ENCODE results near the gene ZNF213.
A peak's percentile ranks its signal among the peaks of the same experiment; 100 is the strongest.

Gene ZNF213, protein sequence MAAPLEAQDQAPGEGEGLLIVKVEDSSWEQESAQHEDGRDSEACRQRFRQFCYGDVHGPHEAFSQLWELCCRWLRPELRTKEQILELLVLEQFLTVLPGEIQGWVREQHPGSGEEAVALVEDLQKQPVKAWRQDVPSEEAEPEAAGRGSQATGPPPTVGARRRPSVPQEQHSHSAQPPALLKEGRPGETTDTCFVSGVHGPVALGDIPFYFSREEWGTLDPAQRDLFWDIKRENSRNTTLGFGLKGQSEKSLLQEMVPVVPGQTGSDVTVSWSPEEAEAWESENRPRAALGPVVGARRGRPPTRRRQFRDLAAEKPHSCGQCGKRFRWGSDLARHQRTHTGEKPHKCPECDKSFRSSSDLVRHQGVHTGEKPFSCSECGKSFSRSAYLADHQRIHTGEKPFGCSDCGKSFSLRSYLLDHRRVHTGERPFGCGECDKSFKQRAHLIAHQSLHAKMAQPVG

DNA sequence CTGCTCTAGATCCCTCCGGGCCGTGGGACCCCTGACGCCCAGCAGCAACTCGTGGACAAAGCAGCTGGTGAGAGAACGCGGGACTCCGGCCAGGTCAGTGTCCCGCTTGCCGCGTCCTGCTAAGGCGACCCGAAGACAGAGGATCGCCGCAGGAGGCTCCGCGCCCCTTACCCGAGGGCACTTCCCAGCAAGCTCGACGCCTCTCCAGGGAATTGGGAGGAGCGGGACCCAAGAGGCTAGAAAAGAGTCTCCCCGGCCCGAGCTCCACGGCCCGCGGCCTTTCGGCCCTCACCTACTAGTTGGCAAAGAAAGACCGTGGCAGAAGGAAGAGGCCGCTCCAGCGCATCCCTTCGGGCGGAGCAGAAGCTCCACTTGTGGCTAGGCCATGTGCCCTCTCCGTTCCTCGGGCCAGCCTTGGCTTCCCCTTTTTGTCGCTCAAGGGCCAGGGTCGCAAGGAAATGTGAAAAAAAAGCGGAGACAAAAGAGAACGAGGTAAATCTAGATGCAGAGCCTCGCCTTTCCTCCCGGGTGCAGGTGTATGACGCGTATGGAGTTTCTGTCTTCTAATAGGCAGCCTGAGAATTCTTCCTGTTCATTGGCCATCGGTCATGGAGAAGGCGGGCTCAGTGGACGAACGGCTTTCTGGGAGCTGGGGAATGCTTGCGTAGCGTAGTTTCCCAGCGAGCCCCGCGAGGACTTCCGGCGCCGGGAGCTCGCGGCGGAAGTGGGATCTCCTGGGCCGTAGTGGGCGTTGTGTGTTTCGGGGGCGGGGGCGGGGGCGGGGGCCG, at the start of gene ZNF213:
TSS of gene ZNF213 (plus strand) at position 692 of the 788 bp plus-strand sequence. CDS start 2,252 bp downstream, outside the sequence.
- DNase-seq (ENCODE audit: low read depth): peak; percentile 94

DNA sequence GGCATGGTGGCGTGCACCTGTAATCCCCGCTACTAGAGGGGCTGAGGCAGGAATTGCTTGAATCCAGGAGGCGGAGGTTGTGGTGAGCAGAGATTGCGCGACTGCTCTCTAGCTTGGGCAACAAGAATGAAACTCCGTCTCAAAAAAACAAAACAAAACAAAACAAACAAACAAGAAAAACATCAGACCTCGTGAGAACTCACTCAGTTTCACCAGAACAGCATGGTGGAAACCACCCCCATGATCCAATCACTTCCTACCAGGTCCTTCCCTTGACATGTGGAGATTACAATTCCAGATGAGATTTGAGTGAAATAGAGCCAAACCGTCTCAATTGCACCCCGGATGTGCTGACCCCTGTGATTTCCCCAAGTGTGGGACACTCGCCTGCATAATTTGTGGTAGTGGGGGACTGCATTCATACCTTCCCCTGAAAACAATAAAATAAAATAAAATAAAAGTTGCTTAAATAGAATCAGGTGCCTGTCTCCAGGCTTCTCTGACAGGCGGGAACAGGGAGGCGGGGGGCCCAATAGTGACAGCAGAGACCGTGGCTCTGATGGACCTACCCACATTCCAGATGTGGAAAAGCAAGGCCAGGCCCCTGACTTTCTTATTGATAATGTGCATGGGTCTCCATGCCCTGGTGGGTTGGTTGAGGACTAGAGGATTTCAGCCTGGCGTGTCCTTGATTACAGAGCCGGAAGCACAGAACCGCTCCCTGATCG, 48.8 kb upstream of the ZNF213 start:
- no peak for DNase-seq (ENCODE audit: low read depth)

DNA sequence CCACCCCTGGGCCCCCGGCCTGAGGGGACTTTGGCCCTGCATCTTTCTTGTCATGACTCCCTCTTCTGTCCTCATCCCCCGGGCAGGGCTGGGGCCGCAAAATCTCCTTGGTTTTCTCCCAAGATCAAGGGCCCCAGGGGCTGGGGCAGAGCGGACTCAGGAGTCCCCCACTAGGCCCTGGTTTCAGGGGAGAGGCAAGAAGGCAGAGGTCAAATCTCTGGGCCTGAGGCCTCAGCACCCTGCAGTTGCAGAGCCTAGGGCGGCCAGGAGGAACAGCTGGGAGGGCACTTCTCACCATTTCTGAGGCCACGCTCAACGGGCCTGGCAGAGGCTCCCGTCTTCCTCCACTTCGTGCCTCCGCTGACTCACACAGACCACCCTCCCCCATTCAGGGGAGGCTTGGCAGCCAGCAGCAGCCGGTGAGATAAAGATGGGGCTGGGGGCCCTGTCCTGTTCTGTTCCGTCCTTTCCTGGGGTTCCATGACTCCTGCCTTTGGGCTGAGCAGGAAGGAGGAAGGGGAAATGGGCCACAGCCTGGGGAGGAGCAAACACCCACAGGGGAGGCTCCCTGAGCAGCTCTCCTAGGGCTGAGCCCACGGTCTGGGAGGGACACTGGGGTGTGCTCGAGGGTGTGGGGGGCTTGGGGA, 48.1 kb upstream of the ZNF213 start:
- DNase-seq (ENCODE audit: low read depth): no peak

DNA sequence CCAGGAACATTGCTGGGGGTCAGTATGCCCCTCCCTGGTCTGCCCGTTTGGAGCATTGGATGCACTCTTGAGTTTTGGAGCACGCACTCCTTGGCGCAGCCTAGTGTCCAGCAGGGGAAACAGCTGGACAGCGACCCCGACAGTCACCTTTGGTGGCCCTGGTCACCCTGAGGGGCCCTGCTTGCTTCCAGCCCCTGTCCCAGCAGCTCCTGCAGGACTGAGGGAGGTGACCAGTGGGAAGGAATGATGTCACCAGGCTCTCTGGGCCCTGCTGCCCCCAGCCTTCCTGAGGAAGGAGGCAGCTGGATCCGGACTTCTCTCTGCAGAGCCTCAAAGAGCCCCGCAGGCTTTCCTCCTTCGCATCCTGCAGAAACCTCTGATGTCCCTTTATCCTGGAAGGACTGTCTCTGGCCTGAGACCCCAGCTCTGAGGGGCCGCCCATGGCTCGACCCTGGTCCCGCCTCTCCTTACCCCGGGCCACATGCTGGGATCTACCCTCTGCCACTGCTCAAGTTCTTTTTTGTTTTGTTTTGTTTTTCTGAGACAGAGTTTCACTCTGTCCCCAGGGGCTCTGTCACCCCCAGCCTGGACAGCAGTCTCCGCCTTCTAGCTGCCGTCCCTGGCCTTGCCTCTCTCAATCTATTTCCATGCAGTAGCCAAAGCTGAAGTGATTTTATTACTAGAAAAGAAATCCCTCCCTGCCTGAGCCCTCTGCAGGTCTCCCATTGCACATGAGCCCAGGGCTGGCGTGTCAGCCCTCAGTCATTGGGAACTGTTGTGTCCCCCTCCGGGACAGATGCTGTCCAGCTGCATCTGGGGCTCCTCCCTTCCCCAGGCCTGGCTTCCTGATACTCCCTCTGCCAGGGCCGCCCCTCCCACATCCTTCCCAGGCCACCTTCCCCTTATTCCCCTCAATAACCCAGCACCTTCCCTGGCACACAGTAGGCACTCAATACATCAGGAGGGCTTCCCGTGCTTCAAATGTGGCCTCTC, 47.3 kb upstream of the ZNF213 start:
- no peak for DNase-seq (ENCODE audit: low read depth)

DNA sequence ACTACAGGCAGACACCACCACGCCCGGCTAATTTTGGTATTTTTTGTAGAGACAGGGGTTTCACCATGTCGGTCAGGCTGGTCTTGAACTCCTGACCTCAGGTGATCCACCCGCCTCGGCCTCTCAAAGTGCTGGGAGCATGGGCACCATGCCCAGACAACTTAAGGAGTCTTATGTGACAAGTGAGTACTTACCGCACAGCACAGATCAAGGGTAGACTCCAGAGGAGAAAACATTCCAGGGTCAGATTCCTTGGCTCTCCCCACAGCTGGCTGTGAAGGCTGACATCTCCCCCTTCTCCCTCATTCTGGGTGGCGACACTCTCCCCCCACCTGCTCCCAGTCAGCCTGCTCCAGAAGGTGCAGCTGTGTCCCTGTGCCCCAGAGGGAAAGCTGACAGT, 46.4 kb upstream of the ZNF213 start:
- DNase-seq (ENCODE audit: low read depth): no peak

DNA sequence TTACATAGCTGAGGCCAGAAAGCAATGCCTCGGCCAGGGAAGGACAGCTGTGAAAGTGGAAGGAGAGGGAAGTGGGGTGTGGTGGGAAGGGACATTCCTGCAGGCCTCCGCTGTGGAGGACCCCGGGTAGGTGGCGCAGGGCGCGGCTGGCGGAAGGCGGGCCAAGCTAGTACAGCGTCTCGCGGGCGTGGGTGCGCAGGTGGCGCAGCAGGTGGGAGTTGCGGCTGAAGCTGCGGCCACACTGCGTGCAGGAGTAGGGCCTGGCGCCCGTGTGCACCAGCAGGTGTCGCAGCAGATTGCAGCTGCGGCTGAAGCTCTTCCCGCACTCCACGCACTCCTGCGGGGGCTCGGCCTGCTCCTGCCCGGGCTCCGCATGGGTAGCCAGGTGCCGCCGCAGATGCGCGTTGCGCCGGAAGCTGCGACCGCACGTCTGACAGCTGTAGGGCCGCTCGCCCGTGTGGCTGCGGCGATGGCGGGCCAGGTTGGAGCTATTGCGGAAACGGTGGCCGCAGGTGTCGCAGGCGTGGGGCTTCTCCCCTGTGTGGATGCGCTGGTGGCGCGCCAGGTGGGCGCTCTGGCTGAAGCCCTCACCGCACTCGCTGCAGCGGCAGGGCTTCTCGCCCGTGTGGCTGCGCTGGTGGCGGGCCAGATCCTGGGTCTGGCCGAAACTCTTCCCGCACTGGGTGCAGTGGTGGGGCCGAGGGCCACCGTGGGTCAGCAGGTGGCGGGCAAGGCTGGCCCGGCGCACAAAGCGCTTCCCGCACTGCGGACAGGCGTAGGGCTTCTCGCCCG, 45.7 kb upstream of the ZNF213 start:
- no peak for DNase-seq (ENCODE audit: low read depth)

DNA sequence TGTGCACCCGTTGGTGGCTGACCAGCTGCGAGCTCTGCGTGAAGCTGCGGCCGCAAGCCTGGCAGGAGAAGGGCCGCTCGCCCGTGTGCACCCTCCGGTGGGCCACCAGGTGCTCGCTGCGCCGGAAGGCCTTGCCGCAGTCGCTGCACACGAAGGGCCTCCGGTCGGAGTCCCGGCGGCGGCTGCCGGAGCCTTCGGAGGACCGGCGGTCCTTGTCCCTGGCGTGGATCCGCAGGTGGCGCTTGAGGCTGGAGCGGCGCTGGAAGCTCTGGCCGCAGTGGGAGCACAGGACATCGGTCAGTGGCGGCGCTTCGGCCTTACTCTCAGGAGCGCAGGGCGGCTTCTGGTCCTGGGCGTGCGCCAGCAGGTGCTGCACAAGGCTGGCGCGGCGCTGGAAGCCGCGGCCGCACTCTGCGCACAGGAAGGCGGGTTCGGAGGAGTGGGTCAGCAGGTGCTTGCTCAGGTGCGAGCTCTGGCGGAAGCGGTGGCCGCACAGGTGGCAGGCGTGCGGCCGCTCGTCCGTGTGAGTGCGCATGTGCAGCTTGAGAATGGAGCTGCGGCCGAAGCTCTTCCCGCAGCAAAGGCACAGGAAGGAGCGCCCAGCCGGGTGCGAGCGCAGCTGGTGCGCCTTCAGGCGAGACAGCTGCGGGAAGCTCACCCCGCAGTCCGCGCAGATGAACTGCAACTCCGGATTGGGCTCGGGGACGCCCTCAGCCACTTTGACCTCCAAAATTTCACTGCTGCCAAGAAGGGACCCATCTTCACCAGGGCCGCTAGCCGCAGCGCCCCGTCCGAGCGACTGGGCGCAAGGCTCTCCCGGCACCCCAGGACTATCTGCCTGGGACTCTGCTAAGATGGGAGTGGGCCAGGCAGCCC, 44.9 kb upstream of the ZNF213 start:
- no peak for DNase-seq (ENCODE audit: low read depth)

DNA sequence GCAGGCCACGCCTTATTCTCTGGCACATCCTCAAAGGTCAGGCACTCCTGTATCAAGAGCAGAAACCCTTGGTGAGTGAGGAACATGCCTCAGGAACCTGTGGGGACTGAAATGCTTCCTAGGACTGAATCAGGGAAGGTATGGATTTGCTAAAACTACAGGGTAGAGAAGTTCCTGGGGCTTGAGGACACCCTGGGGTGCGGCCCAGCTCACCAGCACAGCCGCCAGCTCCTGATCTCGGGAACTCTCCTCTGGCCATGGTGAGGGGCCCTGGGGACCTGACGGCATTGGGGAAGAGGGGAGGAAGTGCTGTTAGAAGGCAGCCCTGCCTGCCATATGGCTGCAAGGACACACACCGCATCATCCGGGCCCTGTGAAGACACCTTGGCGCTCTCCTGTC, 43.3 kb upstream of the ZNF213 start:
- DNase-seq (ENCODE audit: low read depth): no peak

DNA sequence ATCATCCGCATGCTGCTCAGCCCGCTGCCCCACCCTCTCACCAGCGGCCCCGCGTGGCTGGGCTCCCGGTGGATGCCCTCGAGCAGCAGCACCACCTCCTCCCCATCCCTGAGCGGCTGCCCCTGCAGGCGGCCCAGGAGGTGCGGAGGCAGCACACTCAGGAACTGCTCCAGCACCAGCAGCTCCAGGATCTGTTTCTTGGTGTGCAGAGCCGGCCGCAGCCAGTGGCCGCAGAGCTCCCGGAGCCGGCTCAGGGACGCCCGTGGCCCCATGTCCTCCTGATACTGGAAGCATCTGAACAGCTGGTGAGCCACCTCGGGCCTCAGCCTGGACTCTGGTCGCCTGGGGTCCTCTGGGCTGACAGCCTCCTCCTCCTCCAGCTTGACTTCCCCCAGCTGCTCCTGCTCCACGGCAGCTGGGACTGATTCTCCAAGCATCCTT, 42.3 kb upstream of the ZNF213 start:
- no peak for DNase-seq (ENCODE audit: low read depth)

DNA sequence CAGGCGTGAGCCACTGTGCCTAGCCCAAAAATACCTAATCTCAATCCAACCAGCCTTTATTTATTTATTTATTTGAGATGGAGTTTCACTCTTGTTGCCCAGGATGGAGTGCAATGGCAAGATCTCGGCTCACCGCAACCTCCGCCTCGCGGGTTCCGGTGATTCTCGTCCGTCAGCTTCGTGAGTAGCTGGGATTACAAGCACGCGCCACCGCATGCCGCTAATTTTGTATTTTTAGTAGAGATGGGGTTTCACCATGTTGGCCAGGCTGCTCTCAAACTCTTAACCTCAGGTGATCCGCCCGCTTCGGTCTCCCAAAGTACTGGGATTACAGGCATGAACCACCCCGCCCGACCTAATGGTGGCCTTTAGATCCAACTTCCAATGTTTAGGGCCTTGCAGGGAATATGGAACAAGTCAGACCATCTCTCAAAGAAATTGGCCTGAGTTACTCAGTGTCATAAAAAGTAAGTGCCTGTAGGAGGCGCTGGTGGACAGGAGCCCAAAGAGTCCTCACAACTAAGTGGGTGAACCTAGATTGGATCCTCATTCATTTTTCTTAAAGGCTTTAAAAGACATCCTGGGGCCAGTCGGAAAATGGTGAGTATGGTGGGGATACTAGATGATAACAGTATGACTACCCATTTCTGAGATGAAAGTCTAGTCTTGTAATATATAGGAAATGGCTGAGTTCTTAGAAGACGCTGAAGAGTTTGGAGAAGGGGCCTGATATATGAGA, 40.4 kb upstream of the ZNF213 start:
- DNase-seq (ENCODE audit: low read depth): no peak

DNA sequence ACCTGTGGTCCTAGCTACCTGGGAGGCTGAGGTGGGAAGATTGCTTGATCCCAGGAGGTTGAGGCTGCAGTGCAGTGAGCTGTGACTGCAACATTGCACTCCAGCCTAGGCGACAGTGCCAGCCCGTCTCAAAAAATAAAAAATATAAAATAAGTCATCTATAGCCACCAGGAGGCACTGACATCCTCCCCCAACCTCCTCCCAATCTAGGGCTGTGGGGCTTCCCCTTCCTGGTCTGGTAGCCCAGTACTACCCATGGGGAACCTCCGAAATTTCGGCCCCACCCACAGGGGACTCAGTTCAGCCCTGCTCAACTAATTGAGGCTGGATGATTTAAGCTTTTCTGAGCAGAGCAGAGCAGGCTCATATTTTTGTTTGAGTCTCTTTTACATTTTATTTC, 39.0 kb upstream of the ZNF213 start:
- DNase-seq (ENCODE audit: low read depth): no peak

DNA sequence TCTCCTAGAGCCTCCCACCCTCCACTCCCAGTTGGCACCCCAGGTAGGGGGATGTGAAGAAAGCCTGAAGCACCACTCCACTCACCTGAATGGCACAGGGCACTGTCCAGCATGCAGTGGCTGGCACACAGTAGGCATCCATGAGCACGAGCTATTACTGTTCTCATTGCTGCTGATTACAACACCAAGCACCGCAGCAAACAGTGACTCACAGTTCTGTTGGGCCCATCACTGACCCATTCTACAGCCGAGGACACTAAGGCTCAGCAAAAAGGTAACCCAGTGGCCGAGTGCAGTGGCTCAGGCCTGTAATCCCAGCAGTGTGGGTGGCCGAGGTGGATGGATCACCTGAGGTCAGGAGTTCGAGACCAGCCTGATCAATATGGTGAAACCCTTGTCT, 38.5 kb upstream of the ZNF213 start:
- no peak for DNase-seq (ENCODE audit: low read depth)

DNA sequence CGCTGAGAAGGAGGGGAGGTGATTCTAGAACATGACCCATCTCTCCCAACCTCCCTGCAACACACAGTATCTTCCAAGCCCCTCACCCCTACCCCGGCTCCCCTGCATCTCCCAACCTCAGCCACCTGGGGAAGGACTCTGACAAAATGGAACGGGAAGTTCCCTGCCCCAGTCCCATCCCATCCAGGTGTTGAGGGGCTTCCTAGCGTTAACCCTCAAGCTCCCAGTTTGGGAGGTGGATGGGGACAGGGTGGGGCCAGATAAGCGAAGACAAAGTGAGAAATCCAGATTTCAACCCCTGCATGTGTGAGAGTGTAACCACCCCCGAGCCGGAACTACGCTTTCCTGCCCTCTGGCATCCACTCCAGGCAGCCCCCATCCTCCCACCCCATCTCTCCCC, 37.6 kb upstream of the ZNF213 start:
- DNase-seq (ENCODE audit: low read depth): no peak

DNA sequence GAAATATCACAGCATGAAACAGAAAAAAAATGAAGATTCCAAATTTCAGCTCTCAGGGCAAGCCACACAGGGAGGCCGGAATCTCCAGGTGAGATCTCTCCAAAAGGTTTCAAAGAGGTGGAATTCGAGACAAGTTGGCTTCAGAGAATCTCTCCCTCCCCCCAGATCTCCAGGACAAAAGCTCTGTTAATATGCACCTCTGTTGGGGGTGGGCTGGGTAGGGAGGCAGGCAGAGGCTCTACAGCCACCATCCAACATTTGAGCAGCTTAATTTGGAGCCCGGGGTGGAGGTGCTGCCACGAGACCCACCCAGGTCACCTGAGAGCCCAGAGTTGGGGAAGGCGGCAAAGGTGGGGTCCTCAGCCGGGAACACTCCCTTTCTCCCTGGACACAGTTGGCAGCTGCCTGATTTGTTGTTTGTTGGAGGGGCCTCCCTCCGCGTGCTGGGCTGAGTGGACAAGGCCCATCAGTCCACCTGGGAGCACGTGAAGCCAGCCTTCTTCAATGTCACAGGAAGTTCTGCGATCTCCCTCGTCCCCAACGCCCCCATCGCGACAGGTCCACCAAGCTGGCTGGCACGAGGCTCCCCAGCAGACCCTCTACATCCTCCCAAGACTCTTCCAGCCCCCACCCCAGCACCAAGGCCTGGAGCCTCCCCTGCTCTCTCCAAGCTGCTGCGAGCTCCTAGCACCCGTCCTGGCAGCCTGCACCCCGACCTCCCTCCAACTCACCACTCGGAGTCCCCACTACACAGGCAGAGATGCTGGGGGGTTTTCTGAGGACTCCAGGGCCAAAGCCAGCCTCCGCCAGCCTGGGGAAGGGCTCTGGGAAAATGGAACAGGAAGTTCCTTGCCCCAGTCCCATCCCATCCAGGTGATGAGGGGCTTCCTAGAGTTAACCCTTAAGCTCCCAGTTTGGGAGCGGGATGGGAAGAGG, 36.1 kb upstream of the ZNF213 start, which contains the start of gene ZSCAN10:
TSS of gene ZSCAN10 (minus strand) at position 836 of the 936 bp plus-strand sequence. CDS start 6,357 bp downstream, outside the sequence.
- no peak for DNase-seq (ENCODE audit: low read depth)

DNA sequence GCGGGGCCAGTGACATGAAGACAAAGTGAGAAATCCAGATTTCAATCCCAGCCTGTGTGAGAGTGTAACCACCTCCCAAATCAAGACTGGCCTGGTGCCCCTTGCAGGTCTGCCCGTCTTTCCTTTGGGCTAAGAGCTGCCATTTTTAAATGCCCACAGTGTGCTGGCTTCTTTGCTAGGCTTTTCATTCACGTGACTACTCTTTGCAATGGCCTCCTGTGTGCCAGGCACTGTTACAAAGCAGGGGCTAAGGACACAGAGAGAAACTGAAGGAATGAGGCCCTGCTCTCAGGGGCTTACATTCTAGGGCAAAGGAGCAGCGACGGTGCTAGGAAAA, 35.5 kb upstream of the ZNF213 start:
- DNase-seq (ENCODE audit: low read depth): no peak

DNA sequence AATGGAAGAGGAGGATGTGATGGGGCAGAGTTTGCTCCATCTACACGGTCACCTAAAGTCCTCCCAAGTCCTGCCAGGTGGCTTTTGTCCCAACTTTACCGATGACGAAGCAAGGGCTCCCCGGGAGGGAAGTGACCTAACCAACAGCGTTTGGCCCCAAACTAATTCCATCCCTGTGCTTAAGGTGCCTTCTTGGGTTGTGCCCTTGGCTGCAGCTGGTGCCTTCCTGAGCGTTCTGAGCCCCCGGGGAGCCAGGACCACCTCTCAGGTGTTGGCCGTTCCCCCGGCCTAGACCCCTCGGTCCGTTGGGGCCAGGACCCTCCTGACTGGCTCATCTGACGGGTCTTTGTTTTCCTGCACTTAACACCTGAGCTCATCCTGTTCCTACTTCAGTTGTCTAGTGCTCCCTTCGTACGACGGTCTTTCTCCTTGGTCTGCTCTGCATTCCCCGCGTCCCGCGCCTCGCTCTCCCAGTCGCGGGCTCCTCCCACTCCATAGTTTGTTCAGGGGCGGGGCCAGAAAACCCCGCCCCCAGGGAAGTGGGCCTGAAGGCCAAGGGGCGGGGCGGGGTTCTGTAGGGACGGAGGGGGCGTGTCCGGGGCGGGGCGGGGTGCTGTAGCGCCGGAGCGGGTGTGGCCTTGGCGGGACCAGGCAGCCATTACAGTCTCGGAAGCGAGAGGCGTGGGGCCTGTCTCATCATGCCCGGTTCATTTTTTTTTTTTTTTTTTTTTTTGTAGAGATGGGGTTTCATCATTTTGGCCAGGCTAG, 34.9 kb upstream of the ZNF213 start:
- DNase-seq (ENCODE audit: low read depth): no peak
